Stimulated activated CD4-positive, alpha-beta T cell treated with anti-CD3 and anti-CD28 coated beads, Interleukin-2, amount 100 ng/mL, for 48 hours (primary cell): ENCODE results near the gene SUPT4H1.

Experiments used
- DNase-seq, 2 donors: peaks; one replicate each; pipeline ENCODE4 v3.0.0-alpha.2; 2020

SUPT4H1 gene

GRCh38 chr17:58380207-58381123 lies 28.5 kb upstream of the SUPT4H1 start:
- DNase-seq: no peak

- DNase-seq: no peak
These were observed 27.5 kb upstream of the SUPT4H1 start for GRCh38 chr17:58379511-58379824.

- DNase-seq: no peak
These were observed 26.9 kb upstream of the SUPT4H1 start for GRCh38 chr17:58378733-58379510.

- DNase-seq: no peak
These were observed 25.7 kb upstream of the SUPT4H1 start for GRCh38 chr17:58377661-58378060.

GRCh38 chr17:58377093-58377601 lies 25.1 kb upstream of the SUPT4H1 start:
- DNase-seq: no peak

- DNase-seq: no peak
These were observed 24.5 kb upstream of the SUPT4H1 start for GRCh38 chr17:58376472-58377000.

GRCh38 chr17:58375811-58376210 lies 23.8 kb upstream of the SUPT4H1 start:
- no peak for DNase-seq

- no peak for DNase-seq
These were observed 23.3 kb upstream of the SUPT4H1 start for GRCh38 chr17:58375256-58375655.

- DNase-seq: no peak
These were observed 21.9 kb upstream of the SUPT4H1 start for GRCh38 chr17:58373923-58374322.

- no peak for DNase-seq
These were observed 21.0 kb upstream of the SUPT4H1 start for GRCh38 chr17:58373003-58373402.

- no peak for DNase-seq
These were observed 19.4 kb upstream of the SUPT4H1 start for GRCh38 chr17:58371300-58371950.

- no peak for DNase-seq
These were observed 18.7 kb upstream of the SUPT4H1 start for GRCh38 chr17:58370716-58371115.

GRCh38 chr17:58370309-58370708 lies 18.3 kb upstream of the SUPT4H1 start:
- DNase-seq: no peak

GRCh38 chr17:58369214-58370031 lies 17.4 kb upstream of the SUPT4H1 start:
- no peak for DNase-seq

- DNase-seq: no peak
These were observed 16.8 kb upstream of the SUPT4H1 start for GRCh38 chr17:58368860-58369213.

- DNase-seq: no peak
These were observed 15.5 kb upstream of the SUPT4H1 start for GRCh38 chr17:58367461-58367860.

- no peak for DNase-seq
These were observed 14.1 kb upstream of the SUPT4H1 start for GRCh38 chr17:58365980-58366595.

GRCh38 chr17:58365185-58365979 lies 13.4 kb upstream of the SUPT4H1 start:
- DNase-seq: no peak

GRCh38 chr17:58364270-58364942 lies 12.4 kb upstream of the SUPT4H1 start:
- DNase-seq: no peak

GRCh38 chr17:58363457-58364185 lies 11.6 kb upstream of the SUPT4H1 start:
- no peak for DNase-seq
